Stimulated activated CD4-positive, alpha-beta T cell treated with anti-CD3 and anti-CD28 coated beads, Interleukin-12 subunit alpha, Interleukin-12 subunit beta, amount 100 ng/mL, for 48 hours (primary cell): Measurements from ENCODE around the gene CTDP1.

ENCODE experiments used
- DNase-seq, 3 donors: peaks; one replicate each; pipeline ENCODE4 v3.0.0-alpha.2; 2020; ENCODE audit warnings: low read depth in 2 of 3, low spot score in 1 of 3

The CTDP1 gene

GRCh38 chr18:79679552-79680099 lies at the start of gene CTDP1:
Gene CTDP1, plus strand, starts transcription at chr18:79679803. Its CDS starts 145 bp downstream, at chr18:79679948.
- peak; percentile 70 to 84 (median 80) for DNase-seq

GRCh38 chr18:79630281-79631095 lies 49.1 kb upstream of the CTDP1 start:
- DNase-seq, result no peak

GRCh38 chr18:79631096-79631507 lies 48.5 kb upstream of the CTDP1 start:
- DNase-seq, result no peak

- DNase-seq, result no peak
Observed at GRCh38 chr18:79631761-79632446, 47.7 kb upstream of the CTDP1 start.

- DNase-seq, result no peak
Observed at GRCh38 chr18:79632765-79633164, 46.8 kb upstream of the CTDP1 start.

GRCh38 chr18:79634186-79634585 lies 45.4 kb upstream of the CTDP1 start:
- DNase-seq, result no peak

- DNase-seq, result no peak
Observed at GRCh38 chr18:79634593-79635426, 44.8 kb upstream of the CTDP1 start.

GRCh38 chr18:79635427-79635726 lies 44.2 kb upstream of the CTDP1 start:
- no peak for DNase-seq

- DNase-seq, result no peak
Observed at GRCh38 chr18:79637181-79637920, 42.3 kb upstream of the CTDP1 start.

GRCh38 chr18:79637921-79638909 lies 41.4 kb upstream of the CTDP1 start:
- DNase-seq, result no peak

GRCh38 chr18:79639072-79639829 lies 40.4 kb upstream of the CTDP1 start:
- DNase-seq, result no peak

- DNase-seq, result no peak
Observed at GRCh38 chr18:79640064-79640672, 39.4 kb upstream of the CTDP1 start.

- no peak for DNase-seq
Observed at GRCh38 chr18:79640875-79641274, 38.7 kb upstream of the CTDP1 start.

- DNase-seq, result no peak
Observed at GRCh38 chr18:79641722-79642497, 37.7 kb upstream of the CTDP1 start.

- DNase-seq, result no peak
Observed at GRCh38 chr18:79642626-79643025, 37.0 kb upstream of the CTDP1 start.

GRCh38 chr18:79643054-79643984 lies 36.3 kb upstream of the CTDP1 start:
- no peak for DNase-seq
